Right lobe of liver (tissue), 4 donors: ENCODE results near the gene AGPAT2.

Experiments used
- POLR2A ChIP-seq: fragments of 450-650 bp; IDR thresholded peaks from one replicate; pipeline ENCODE4 v1.6.1; 2017; ENCODE audit warnings: antibody characterized with exemption, mild to moderate bottlenecking
- TF ChIP-seq, protein P1 (sequence below), 4 donors: fragments of 200-600 bp in 3 of 4; fragments of 450-650 bp in 1 of 4; IDR thresholded peaks; one replicate each; pipeline versions ENCODE4 v1.5.1 to v1.8.0; 2016 to 2022; ENCODE audit warnings: antibody characterized with exemption in 4 of 4, mild to moderate bottlenecking in 2 of 4
- donor health status: DM: no; HTN: no; CAD: no.
- donor health status: DM: no; HTN: no; CAD: no.
- donor health status: DM: no; HTN: yes; CAD: no.

DNA sequence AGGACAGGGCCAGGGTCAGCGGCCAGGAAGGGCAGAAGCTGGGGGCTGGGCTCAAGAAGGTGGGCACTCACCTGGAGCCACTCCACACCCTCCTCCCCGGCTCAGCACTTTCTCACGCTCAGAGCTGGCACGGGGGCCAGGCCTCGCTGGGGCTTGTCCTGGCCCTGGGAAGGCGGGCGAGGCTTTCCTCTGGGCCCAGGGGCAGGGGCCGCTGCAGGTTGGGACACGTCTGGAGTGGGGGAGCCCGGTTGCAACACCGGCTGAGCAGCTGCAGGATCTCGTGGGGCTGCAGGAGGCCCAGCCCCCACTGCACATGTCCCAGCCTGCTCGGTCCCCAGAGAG is 63.4 kb downstream of the AGPAT2 start:
- TF ChIP-seq, protein P1, sequence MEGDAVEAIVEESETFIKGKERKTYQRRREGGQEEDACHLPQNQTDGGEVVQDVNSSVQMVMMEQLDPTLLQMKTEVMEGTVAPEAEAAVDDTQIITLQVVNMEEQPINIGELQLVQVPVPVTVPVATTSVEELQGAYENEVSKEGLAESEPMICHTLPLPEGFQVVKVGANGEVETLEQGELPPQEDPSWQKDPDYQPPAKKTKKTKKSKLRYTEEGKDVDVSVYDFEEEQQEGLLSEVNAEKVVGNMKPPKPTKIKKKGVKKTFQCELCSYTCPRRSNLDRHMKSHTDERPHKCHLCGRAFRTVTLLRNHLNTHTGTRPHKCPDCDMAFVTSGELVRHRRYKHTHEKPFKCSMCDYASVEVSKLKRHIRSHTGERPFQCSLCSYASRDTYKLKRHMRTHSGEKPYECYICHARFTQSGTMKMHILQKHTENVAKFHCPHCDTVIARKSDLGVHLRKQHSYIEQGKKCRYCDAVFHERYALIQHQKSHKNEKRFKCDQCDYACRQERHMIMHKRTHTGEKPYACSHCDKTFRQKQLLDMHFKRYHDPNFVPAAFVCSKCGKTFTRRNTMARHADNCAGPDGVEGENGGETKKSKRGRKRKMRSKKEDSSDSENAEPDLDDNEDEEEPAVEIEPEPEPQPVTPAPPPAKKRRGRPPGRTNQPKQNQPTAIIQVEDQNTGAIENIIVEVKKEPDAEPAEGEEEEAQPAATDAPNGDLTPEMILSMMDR (IDR thresholded peaks at IDR 0.05) = no peak
- no peak for TF ChIP-seq POLR2A
